Astrocyte (in vitro differentiated cells and primary cell): Measurements from ENCODE around the gene THRAP3.

Experiments used
- EZH2 ChIP-seq: IDR thresholded peaks from 2 replicates; pipeline ENCODE4 v1.6.1; 2012; ENCODE audit warnings: mild to moderate bottlenecking, low read length, inconsistent platforms; ENCODE audit not compliant: insufficient read depth
- TF ChIP-seq, protein P1 (sequence below): IDR thresholded peaks from 2 replicates; pipeline ENCODE4 v1.5.1; 2011; ENCODE audit warnings: low read depth, mild to moderate bottlenecking, inconsistent platforms, low read length, moderate library complexity; ENCODE audit not compliant: insufficient read depth

DNA sequence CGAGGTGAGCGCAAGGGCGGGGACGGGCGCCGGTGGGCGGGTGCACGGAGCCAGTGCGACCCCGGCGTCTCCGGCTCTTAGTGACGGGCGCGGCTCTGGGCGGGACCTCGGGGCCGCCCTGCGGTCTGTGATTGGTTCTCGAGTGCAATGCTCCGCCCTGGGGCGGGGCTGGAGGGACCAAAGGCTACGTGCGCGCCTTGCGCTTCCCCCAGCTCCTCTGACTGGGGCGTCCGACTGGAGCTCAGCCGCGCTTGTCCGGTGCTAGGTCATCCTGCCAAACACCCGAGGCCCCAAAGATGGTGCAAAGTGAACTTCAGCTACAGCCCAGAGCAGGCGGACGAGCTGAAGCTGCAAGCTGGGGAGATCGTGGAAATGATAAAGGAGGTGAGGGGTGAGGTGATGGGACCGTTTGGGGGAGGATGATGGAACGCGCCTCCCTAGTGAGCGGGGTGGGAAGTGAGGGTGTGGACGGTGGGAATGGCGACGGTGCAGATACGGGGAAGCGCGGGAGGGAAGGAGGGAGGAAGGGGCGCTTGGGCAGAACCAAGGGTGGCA, 82.7 kb downstream of the THRAP3 start:
- TF ChIP-seq, protein P1, sequence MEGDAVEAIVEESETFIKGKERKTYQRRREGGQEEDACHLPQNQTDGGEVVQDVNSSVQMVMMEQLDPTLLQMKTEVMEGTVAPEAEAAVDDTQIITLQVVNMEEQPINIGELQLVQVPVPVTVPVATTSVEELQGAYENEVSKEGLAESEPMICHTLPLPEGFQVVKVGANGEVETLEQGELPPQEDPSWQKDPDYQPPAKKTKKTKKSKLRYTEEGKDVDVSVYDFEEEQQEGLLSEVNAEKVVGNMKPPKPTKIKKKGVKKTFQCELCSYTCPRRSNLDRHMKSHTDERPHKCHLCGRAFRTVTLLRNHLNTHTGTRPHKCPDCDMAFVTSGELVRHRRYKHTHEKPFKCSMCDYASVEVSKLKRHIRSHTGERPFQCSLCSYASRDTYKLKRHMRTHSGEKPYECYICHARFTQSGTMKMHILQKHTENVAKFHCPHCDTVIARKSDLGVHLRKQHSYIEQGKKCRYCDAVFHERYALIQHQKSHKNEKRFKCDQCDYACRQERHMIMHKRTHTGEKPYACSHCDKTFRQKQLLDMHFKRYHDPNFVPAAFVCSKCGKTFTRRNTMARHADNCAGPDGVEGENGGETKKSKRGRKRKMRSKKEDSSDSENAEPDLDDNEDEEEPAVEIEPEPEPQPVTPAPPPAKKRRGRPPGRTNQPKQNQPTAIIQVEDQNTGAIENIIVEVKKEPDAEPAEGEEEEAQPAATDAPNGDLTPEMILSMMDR, result no peak
- TF ChIP-seq EZH2, result no peak
